AG10803 (cell line): ENCODE results near the gene GMPR.

Experiments used
- DNase-seq: peaks from one replicate; pipeline ENCODE4 v3.0.0; 2010; ENCODE audit warnings: low read depth
- H3K4me3 ChIP-seq: 2 replicates; pipeline ENCODE4 v1.5.1; 2011; ENCODE audit warnings: mild to moderate bottlenecking, low read length, control low read depth
- CTCF ChIP-seq: conservative IDR thresholded peaks from 2 replicates; pipeline ENCODE4 v1.5.1; 2011; ENCODE audit warnings: mild to moderate bottlenecking, low read length, control low read depth, inconsistent platforms

Gene GMPR

GRCh38 chr6:16295060-16295459, 56.7 kb downstream of the GMPR start:
- no peak for TF ChIP-seq CTCF
- H3K4me3 ChIP-seq = no peak overlapping the region
- DNase-seq = no peak

GRCh38 chr6:16295471-16295870, 57.1 kb downstream of the GMPR start:
- H3K4me3 ChIP-seq = no peak overlapping the region
- no peak for TF ChIP-seq CTCF
- no peak for DNase-seq

- no peak overlapping the region for H3K4me3 ChIP-seq
- DNase-seq = no peak
- no peak for TF ChIP-seq CTCF
These were observed 57.8 kb downstream of the GMPR start for GRCh38 chr6:16296061-16296670.

- TF ChIP-seq CTCF = no peak
- H3K4me3 ChIP-seq = no peak overlapping the region
- DNase-seq = no peak
These were observed 61.5 kb downstream of the GMPR start for GRCh38 chr6:16299861-16300260.

GRCh38 chr6:16301511-16301910, 63.1 kb downstream of the GMPR start:
- DNase-seq = no peak
- no peak overlapping the region for H3K4me3 ChIP-seq
- no peak for TF ChIP-seq CTCF

GRCh38 chr6:16302721-16303552, 64.5 kb downstream of the GMPR start:
- no peak overlapping the region for H3K4me3 ChIP-seq
- TF ChIP-seq CTCF = no peak
- DNase-seq = no peak

- no peak overlapping the region for H3K4me3 ChIP-seq
- DNase-seq = no peak
- no peak for TF ChIP-seq CTCF
These were observed 66.9 kb downstream of the GMPR start for GRCh38 chr6:16305246-16305725.
